K562 (cell line): ENCODE data around the gene TBC1D2B. TPM values are rescaled to one million over a fixed set of nuclear protein-coding genes. Genes with fewer than 3 reads are reported as not detected.

ENCODE experiments used
- ATAC-seq: fragments of 200-7000 bp; cut with Tn5 transposase; 3 replicates; pipeline ENCODE4 v1.9.1; 2020; ENCODE audit warnings: moderate library complexity
- BruUV-seq: library from RNA; stranded (reverse); fragments of 400-500 nt; replicated peaks from 2 replicates; lab custom pipeline; 2021; lab: Mats Ljungman, UMichigan
- CTCF ChIA-PET: fragments of 300-600 bp; formaldehyde crosslinking; extraction: SDS; loops from one replicate; lab custom pipeline; 2021; ENCODE audit warnings: low intra/inter-chr PET ratio; lab: Yijun Ruan, JAX
- POLR2A ChIA-PET: fragments of 300-600, 350-650 bp; sonication (Branson Sonifier 250); formaldehyde crosslinking; extraction: SDS; loops from one replicate; lab custom pipeline; 2021; ENCODE audit warnings: antibody characterized with exemption, inconsistent platforms; lab: Yijun Ruan, JAX
- DNase-seq, 4 experiments: peaks; one replicate each; pipeline versions ENCODE4 v3.0.0 to v3.0.0-alpha.2; 2011 to 2018; ENCODE audit warnings: low spot score in 3 of 4, mixed read lengths in 3 of 4; ENCODE audit errors: extremely low read depth in 1 of 4
- FAIRE-seq: peaks from 2 replicates; lab custom pipeline; 2011; peaks lifted over from hg19 to GRCh38; lab: Jason Lieb, UNC
- H2AFZ ChIP-seq: 2 replicates; pipeline ENCODE4 v1.6.0; 2011; ENCODE audit warnings: low read depth, low read length, control low read depth, inconsistent platforms
- H3K27ac ChIP-seq: fragments of 200-600 bp; 3 replicates; pipeline ENCODE4 v1.8.0; 2011; ENCODE audit warnings: low read depth, mild to moderate bottlenecking, control low read depth, inconsistent platforms, low read length, moderate library complexity, mixed read lengths; ENCODE audit errors: extremely low read depth
- H3K27me3 ChIP-seq, 2 experiments: fragments of 300-600 bp in 1 of 2; 2 replicates in 1 of 2; 3 replicates in 1 of 2; pipeline versions ENCODE4 v1.6.0 to v1.8.0; 2011; ENCODE audit warnings: inconsistent platforms in 2 of 2, low read length in 2 of 2, mild to moderate bottlenecking in 1 of 2, mixed read lengths in 1 of 2, moderate library complexity in 1 of 2; ENCODE audit not compliant: control insufficient read depth in 2 of 2, insufficient read depth in 2 of 2
- H3K36me3 ChIP-seq: fragments of 300-600 bp; 3 replicates; pipeline ENCODE4 v1.8.0; 2011; ENCODE audit warnings: mild to moderate bottlenecking, low read length, inconsistent platforms; ENCODE audit not compliant: control insufficient read depth, insufficient read depth
- H3K4me1 ChIP-seq, 2 experiments: fragments of 200-600 bp in 1 of 2; replicated peaks in 1 of 2; 2 replicates in 1 of 2; 3 replicates in 1 of 2; pipeline versions ENCODE4 v1.5.1 to v1.8.0; 2011; ENCODE audit warnings: inconsistent platforms in 2 of 2, low read length in 2 of 2, mild to moderate bottlenecking in 1 of 2, mixed read lengths in 1 of 2, moderate library complexity in 1 of 2; ENCODE audit not compliant: control insufficient read depth in 2 of 2, insufficient read depth in 2 of 2
- H3K4me2 ChIP-seq: 2 replicates; pipeline ENCODE4 v1.6.1; 2011; ENCODE audit warnings: low read length, control low read depth, inconsistent platforms, mixed read lengths; ENCODE audit not compliant: insufficient read depth
- H3K4me3 ChIP-seq: fragments of 200-600 bp; sonication (generic), shearing (Covaris generic); 2 replicates; pipeline ENCODE4 v1.5.1; 2016; ENCODE audit warnings: control low read depth, inconsistent platforms
- H3K79me2 ChIP-seq: fragments of 200-600 bp; 3 replicates; pipeline ENCODE4 v1.8.0; 2011; ENCODE audit warnings: low read length, inconsistent platforms; ENCODE audit not compliant: control insufficient read depth, insufficient read depth
- H3K9ac ChIP-seq, 2 experiments: 2 replicates each; pipeline versions ENCODE4 v1.6.0 to v1.6.1; 2011; ENCODE audit warnings: low read depth in 2 of 2, low read length in 2 of 2, control low read depth in 1 of 2, inconsistent platforms in 1 of 2, mild to moderate bottlenecking in 1 of 2, mixed read lengths in 1 of 2; ENCODE audit not compliant: insufficient read depth in 1 of 2
- H3K9me1 ChIP-seq: one replicate; pipeline ENCODE4 v1.6.0; 2011; ENCODE audit warnings: inconsistent platforms, mild to moderate bottlenecking, low read length, moderate library complexity; ENCODE audit not compliant: control insufficient read depth, insufficient read depth
- H3K9me3 ChIP-seq: replicated peaks from 2 replicates; pipeline ENCODE4 v1.5.1; 2011; ENCODE audit warnings: low read depth, low read length, inconsistent platforms; ENCODE audit not compliant: control insufficient read depth, insufficient read depth
- H4K20me1 ChIP-seq: replicated peaks from 2 replicates; pipeline ENCODE4 v1.6.1; 2011; ENCODE audit warnings: low read length, inconsistent platforms, mixed read lengths; ENCODE audit not compliant: control insufficient read depth, insufficient read depth
- ADNP ChIP-seq: fragments of 200-800 bp; sonication (Bioruptor generic); IDR thresholded peaks from 2 replicates; pipeline ENCODE4 v1.6.1; 2016; ENCODE audit warnings: missing genetic modification characterization, missing compliant biosample characterization
- KAT7 ChIP-seq: sonication (generic); formaldehyde crosslinking; IDR thresholded peaks from 2 replicates; pipeline ENCODE4 v1.8.0; 2022; ENCODE audit warnings: missing genetic modification reagents, mild to moderate bottlenecking, borderline replicate concordance
- MAFK ChIP-seq: IDR thresholded peaks from 2 replicates; pipeline ENCODE4 v1.6.1; 2011; ENCODE audit warnings: low read length, improper control_type of control experiment
- MTF1 ChIP-seq: fragments of 250-450 bp; sonication (Bioruptor Pico); IDR thresholded peaks from 2 replicates; pipeline ENCODE4 v1.9.0; 2021; ENCODE audit warnings: moderate library complexity, mild to moderate bottlenecking, inconsistent platforms, borderline replicate concordance
- NEUROD1 ChIP-seq: fragments of 150-350 bp; IDR thresholded peaks from 2 replicates; pipeline ENCODE4 v1.6.1; 2014; ENCODE audit warnings: borderline replicate concordance, low read length, low read depth; ENCODE audit not compliant: partially characterized antibody
- NRF1 ChIP-seq, 2 experiments: fragments of 450-650 bp; IDR thresholded peaks in 1 of 2; conservative IDR thresholded peaks in 1 of 2; 2 replicates each; pipeline ENCODE4 v1.6.1; 2014; ENCODE audit warnings: mild to moderate bottlenecking in 2 of 2
- OTX1 ChIP-seq: fragments of 450-650 bp; formaldehyde crosslinking; IDR thresholded peaks from 2 replicates; pipeline ENCODE4 v1.4.0; 2022; ENCODE audit warnings: mild to moderate bottlenecking
- SIN3B ChIP-seq: fragments of 450-650 bp; IDR thresholded peaks from 2 replicates; pipeline ENCODE4 v1.6.1; 2017; ENCODE audit warnings: low read depth, mild to moderate bottlenecking, moderate library complexity
- TCF3 ChIP-seq: sonication (generic); formaldehyde crosslinking; IDR thresholded peaks from 2 replicates; pipeline ENCODE4 v1.4.0; 2020; ENCODE audit warnings: mild to moderate bottlenecking, missing genetic modification reagents
- ZKSCAN8 ChIP-seq: fragments of 200-800 bp; sonication (Bioruptor generic); IDR thresholded peaks from 2 replicates; pipeline ENCODE4 v1.6.1; 2016; ENCODE audit warnings: missing genetic modification characterization, missing compliant biosample characterization
- WGBS: fragments of 100-300 bp; shearing (Covaris generic); methylation state at CpG from one replicate; pipeline ENCODE4 v1.1.6; 2016; ENCODE audit warnings: low coverage, mixed read lengths; ENCODE audit not compliant: insufficient coverage; ENCODE audit errors: missing lambda C conversion rate; 5-methylcytosine and 5-hydroxymethylcytosine counted together
- in situ Hi-C: fragments of 300-500 bp; cut with MboI; formaldehyde crosslinking; loops from 4 replicates; pipeline ENCODE4 v1.15.0; 2018; ENCODE audit warnings: inconsistent platforms, mixed read lengths
- intact Hi-C: fragments of 100-400 bp; cut with micrococcal nuclease; formaldehyde crosslinking; loops from 2 replicates; pipeline ENCODE4 v1.14.2; 2022
- polyA plus RNA-seq, 8 experiments: library from polyadenylated mRNA; depleted of rRNA in 4 of 8; stranded (reverse) in 5 of 8; unstranded in 3 of 8; fragments of >200 nt; fragmentation: Nextera tagmentation in 2 of 8; fragmentation: Illumina TruSeq in 1 of 8; extraction: Ambion mirVana in 2 of 8; extraction: Trizol in 1 of 8; gene quantifications; 2 replicates each; pipeline versions ENCODE4 v1.2.1 to v1.2.3, GENCODE V29; 2011 to 2014; ENCODE audit warnings: inconsistent platforms in 1 of 8, missing spikeins in 1 of 8
- total RNA-seq, 7 experiments: library from RNA; depleted of rRNA in 6 of 7; stranded (reverse); fragments of >200 nt in 6 of 7; fragmentation: Illumina TruSeq in 2 of 7; extraction: Trizol in 2 of 7; gene quantifications; 2 replicates each; pipeline versions ENCODE4 v1.2.1 to v1.2.3, GENCODE V29; 2011 to 2021; ENCODE audit warnings: low replicate concordance in 1 of 7
- TF ChIP-seq, protein P1 (sequence below): fragments of 250-450 bp; sonication (Bioruptor Pico); IDR thresholded peaks from 2 replicates; pipeline ENCODE4 v1.4.0; 2020; ENCODE audit warnings: mild to moderate bottlenecking

Gene TBC1D2B
- total and polyA plus RNA-seq, 9 of the 15 experiments (the other 6 are each of a cell fraction or from before 2014, with no cell fraction given) = 0.15 to 16.3 (median 8.9) TPM

DNA sequence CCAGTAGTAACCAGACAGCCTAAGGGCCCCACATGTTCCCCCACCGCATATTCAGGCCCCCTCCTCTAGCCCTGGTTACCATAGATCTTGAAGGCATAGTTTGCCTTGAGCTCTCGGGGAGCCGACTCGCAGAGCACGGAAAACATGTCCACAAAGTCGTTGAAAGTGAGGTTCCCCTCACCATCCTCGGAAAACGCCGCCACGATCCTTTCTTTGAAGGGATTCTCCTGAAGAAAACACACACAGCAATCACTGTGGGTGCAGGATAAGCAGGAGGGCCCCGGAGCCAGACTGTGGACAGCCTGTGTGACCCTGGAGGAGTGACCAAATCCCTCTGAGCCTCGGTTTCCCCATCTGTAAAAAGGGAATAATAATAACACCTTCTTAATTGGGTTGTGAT is 31.6 kb upstream of the TBC1D2B start:
- 62% methylated on average over 11 of the region's 12 CpGs for WGBS
- DNase-seq (no peak), ATAC-seq (no peak), FAIRE-seq (no peak)
- in situ Hi-C loops (no loop called here), intact Hi-C loops (no loop called here)
- Histone ChIP-seq H3K4me2 (no peak overlapping the region), H3K27me3 (no peaks in the 10 kb centered on the region), H4K20me1 (peaks cover 7% of the 10 kb centered on the region; the same call in 1 of the 2 replicates), H2AFZ (no peak overlapping the region), H3K9me3 (no peaks in the 10 kb centered on the region), H3K27ac (no peak overlapping the region), H3K36me3 (no peaks in the 10 kb centered on the region), H3K4me3 (no peak overlapping the region), H3K79me2 (no peaks in the 10 kb centered on the region), H3K9ac (no peak overlapping the region), H3K4me1 (peaks cover 0 to 7% of the 10 kb centered on the region in 2 experiments; a peak in 2 of 5 replicates), H3K9me1 (no peaks in the 10 kb centered on the region)
- ChIA-PET POLR2A (interaction anchor here (1.3 kb wide), 1 partner anchor 110 kb away, joined by 3 read pairs; no protein-coding TSS in a partner anchor), CTCF (interaction anchor here (0.7 to 1.8 kb wide), 4 partner anchors 87 to 149 kb away, joined by 4 to 16 read pairs (median 10); no protein-coding TSS in a partner anchor)
- TF ChIP-seq MTF1 (CRISPR knock-in tag) (no peak), ADNP (tag) (no peak), ZKSCAN8 (CRISPR knock-in tag) (no peak), KAT7 (CRISPR knock-in tag) (no peak), OTX1 (CRISPR knock-in tag) (no peak), SIN3B (no peak), NRF1 (conservative IDR thresholded peaks at IDR 0.05 in 1 of 2, IDR thresholded peaks at IDR 0.05 in 1 of 2) (no peak), MAFK (no peak), TCF3 (CRISPR knock-in tag) (no peak), NEUROD1 (no peak)
- TF ChIP-seq, protein P1, sequence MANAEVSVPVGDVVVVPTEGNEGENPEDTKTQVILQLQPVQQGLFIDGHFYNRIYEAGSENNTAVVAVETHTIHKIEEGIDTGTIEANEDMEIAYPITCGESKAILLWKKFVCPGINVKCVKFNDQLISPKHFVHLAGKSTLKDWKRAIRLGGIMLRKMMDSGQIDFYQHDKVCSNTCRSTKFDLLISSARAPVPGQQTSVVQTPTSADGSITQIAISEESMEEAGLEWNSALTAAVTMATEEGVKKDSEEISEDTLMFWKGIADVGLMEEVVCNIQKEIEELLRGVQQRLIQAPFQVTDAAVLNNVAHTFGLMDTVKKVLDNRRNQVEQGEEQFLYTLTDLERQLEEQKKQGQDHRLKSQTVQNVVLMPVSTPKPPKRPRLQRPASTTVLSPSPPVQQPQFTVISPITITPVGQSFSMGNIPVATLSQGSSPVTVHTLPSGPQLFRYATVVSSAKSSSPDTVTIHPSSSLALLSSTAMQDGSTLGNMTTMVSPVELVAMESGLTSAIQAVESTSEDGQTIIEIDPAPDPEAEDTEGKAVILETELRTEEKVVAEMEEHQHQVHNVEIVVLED (CRISPR knock-in tag) = no peak
- BruUV-seq = no TSS peak
